ENCODE data around the gene OR4D1. TPM values are rescaled to one million over a fixed set of nuclear protein-coding genes. Genes with fewer than 3 reads are reported as not detected.

The OR4D1 gene
- total and polyA plus RNA-seq, 2 of the 4 experiments (the other 2 are of a cell fraction): not detected

DNA sequence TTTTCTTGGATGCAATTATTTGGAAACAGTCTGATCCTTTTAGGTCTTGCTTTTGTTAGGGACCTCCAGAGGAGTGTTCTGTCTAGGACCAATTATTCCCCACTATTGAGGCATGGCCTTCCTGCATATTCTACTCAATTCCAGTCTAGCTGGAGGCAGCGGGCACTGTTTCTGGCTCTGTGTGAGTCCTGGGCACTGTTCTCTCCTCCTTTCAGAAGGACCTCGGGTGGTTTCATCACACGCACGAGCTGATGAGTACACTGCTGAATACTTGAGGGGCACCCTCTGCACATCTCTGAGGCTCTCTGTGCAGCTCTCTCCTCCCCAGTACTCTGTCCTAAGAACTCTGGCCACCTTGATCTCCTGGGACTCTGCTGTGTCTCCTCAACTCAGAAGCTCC, 34.2 kb upstream of the OR4D1 start:
- Histone ChIP-seq H3K14ac (replicated peaks; ENCODE audit: low read depth, low read length) (no peak overlapping the region), H2BK20ac (ENCODE audit: low read depth, low read length) (no peak overlapping the region), H3K27me3 (ENCODE audit: control insufficient read depth, insufficient read depth, low read length) (peaks cover 22% of the 10 kb centered on the region), H3K27ac (ENCODE audit: insufficient read depth, low read length) (no peak overlapping the region), H3K79me1 (ENCODE audit: low read depth in 1 of 2, low read length in 2 of 2) (no peaks in the 10 kb centered on the region), H3K4me1 (ENCODE audit: control insufficient read depth, insufficient read depth, low read length) (no peaks in the 10 kb centered on the region), H4K91ac (ENCODE audit: insufficient read depth, low read depth, low read length) (no peak overlapping the region), H3K23ac (ENCODE audit: low read depth, low read length) (no peak overlapping the region), H3K56ac (ENCODE audit: extremely low read depth, insufficient read depth, low read length) (no peak overlapping the region), H3K4ac (ENCODE audit: low read depth, low read length) (no peak overlapping the region), H2BK5ac (ENCODE audit: low read depth, low read length, poor library complexity, severe bottlenecking) (no peak overlapping the region), H3K9me1 (ENCODE audit: insufficient read depth, low read length) (peaks cover 3% of the 10 kb centered on the region; the same call in 1 of the 2 replicates), H3K4me2 (ENCODE audit: low read depth, low read length) (no peak overlapping the region), H4K8ac (ENCODE audit: low read depth in 2 of 2, low read length in 2 of 2) (no peak overlapping the region), H3K9me3 (ENCODE audit: control insufficient read depth, insufficient read depth, low read length) (no peaks in the 10 kb centered on the region), H2AK9ac (replicated peaks; ENCODE audit: low read depth, low read length, poor library complexity) (no peak overlapping the region), H3K9ac (ENCODE audit: low read depth, low read length) (no peak overlapping the region), H3K36me3 (ENCODE audit: control insufficient read depth, insufficient read depth, low read length) (no peaks in the 10 kb centered on the region), H4K20me1 (ENCODE audit: insufficient read depth, low read length) (no peaks in the 10 kb centered on the region), H2AFZ (replicated peaks; ENCODE audit: low read length, poor library complexity) (no peak overlapping the region), H3K4me3 (ENCODE audit: insufficient read depth, low read depth, low read length) (no peak overlapping the region), H2BK120ac (ENCODE audit: low read depth, low read length) (no peak overlapping the region), H2BK15ac (ENCODE audit: low read depth, low read length) (no peak overlapping the region), H4K5ac (ENCODE audit: low read depth, low read length) (no peak overlapping the region), H3K18ac (ENCODE audit: low read depth, low read length) (no peak overlapping the region), H2AK5ac (ENCODE audit: low read depth, low read length) (no peak overlapping the region)
- 60% methylated on average over 4 of the region's 4 CpGs; no CpG with 5 or more reads in 1 of the 2 experiments for WGBS, 2 experiments (ENCODE audit: extremely low coverage in 2 of 2, insufficient read length in 1 of 2)
- no peak for ATAC-seq (ENCODE audit: low read depth)
- intact Hi-C loops (cut with micrococcal nuclease) (loop anchor here (1.0 to 10.0 kb wide), 5 partner anchors 107 to 983 kb away; partner anchors contain the start of genes MRPS23 and SRSF1), dilution Hi-C loops (cut with HindIII; ENCODE audit: low sequenced_read_pairs, unreplicated experiment) (no loop called here), in situ Hi-C loops (cut with MboI; ENCODE audit: low sequenced_read_pairs) (loop anchor here (5.0 to 25.0 kb wide), 4 partner anchors 109 to 1002 kb away; partner anchors contain the start of gene SRSF1)
- ChIA-PET CTCF (no interaction called here), POLR2A (ENCODE audit: unreplicated experiment) (interaction anchor here (0.6 kb wide), 1 partner anchor 355 kb away, joined by 10 read pairs; no protein-coding TSS in a partner anchor)
- TF ChIP-seq, protein P1, sequence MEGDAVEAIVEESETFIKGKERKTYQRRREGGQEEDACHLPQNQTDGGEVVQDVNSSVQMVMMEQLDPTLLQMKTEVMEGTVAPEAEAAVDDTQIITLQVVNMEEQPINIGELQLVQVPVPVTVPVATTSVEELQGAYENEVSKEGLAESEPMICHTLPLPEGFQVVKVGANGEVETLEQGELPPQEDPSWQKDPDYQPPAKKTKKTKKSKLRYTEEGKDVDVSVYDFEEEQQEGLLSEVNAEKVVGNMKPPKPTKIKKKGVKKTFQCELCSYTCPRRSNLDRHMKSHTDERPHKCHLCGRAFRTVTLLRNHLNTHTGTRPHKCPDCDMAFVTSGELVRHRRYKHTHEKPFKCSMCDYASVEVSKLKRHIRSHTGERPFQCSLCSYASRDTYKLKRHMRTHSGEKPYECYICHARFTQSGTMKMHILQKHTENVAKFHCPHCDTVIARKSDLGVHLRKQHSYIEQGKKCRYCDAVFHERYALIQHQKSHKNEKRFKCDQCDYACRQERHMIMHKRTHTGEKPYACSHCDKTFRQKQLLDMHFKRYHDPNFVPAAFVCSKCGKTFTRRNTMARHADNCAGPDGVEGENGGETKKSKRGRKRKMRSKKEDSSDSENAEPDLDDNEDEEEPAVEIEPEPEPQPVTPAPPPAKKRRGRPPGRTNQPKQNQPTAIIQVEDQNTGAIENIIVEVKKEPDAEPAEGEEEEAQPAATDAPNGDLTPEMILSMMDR (conservative IDR thresholded peaks at IDR 0.05; ENCODE audit: low read depth, low read length): no peak
- TF ChIP-seq SMC3 (IDR thresholded peaks at IDR 0.05; ENCODE audit: low read depth, low read length): no peak
- TF ChIP-seq RAD21 (IDR thresholded peaks at IDR 0.05; ENCODE audit: low read length): no peak
- TF ChIP-seq FOS (IDR thresholded peaks at IDR 0.05; ENCODE audit: low read depth, low read length): no peak
- TF ChIP-seq BHLHE40 (IDR thresholded peaks at IDR 0.05; ENCODE audit: low read depth, low read length): no peak
- no peak for TF ChIP-seq NFE2L2 (IDR thresholded peaks at IDR 0.05; ENCODE audit: low read depth, low read length)
- TF ChIP-seq MAZ (IDR thresholded peaks at IDR 0.05; ENCODE audit: borderline replicate concordance, low read depth, low read length): no peak
- TF ChIP-seq RCOR1 (IDR thresholded peaks at IDR 0.05; ENCODE audit: insufficient replicate concordance, low read length): no peak
- no peak for TF ChIP-seq RFX5 (IDR thresholded peaks at IDR 0.05; ENCODE audit: low read depth, low read length)
- TF ChIP-seq MAFK (IDR thresholded peaks at IDR 0.05; ENCODE audit: low read depth, low read length): no peak
- TF ChIP-seq CEBPB (IDR thresholded peaks at IDR 0.05; ENCODE audit: low read depth, low read length): no peak
- TF ChIP-seq, protein P2, sequence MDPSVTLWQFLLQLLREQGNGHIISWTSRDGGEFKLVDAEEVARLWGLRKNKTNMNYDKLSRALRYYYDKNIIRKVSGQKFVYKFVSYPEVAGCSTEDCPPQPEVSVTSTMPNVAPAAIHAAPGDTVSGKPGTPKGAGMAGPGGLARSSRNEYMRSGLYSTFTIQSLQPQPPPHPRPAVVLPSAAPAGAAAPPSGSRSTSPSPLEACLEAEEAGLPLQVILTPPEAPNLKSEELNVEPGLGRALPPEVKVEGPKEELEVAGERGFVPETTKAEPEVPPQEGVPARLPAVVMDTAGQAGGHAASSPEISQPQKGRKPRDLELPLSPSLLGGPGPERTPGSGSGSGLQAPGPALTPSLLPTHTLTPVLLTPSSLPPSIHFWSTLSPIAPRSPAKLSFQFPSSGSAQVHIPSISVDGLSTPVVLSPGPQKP (IDR thresholded peaks at IDR 0.05; ENCODE audit: borderline replicate concordance, low read depth, low read length): no peak
- TF ChIP-seq POLR2A (IDR thresholded peaks at IDR 0.05; ENCODE audit: low read depth, low read length): no peak
- TF ChIP-seq, protein P3, sequence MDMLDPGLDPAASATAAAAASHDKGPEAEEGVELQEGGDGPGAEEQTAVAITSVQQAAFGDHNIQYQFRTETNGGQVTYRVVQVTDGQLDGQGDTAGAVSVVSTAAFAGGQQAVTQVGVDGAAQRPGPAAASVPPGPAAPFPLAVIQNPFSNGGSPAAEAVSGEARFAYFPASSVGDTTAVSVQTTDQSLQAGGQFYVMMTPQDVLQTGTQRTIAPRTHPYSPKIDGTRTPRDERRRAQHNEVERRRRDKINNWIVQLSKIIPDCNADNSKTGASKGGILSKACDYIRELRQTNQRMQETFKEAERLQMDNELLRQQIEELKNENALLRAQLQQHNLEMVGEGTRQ (IDR thresholded peaks at IDR 0.05; ENCODE audit: low read depth, low read length): no peak
- TF ChIP-seq MXI1 (IDR thresholded peaks at IDR 0.05; ENCODE audit: borderline replicate concordance, low read depth, low read length): no peak
- no peak for TF ChIP-seq CHD1 (IDR thresholded peaks at IDR 0.05; ENCODE audit: low read depth, low read length)
- BruUV-seq (replicated peaks): no TSS peak
- no peak for DNase-seq

Data from IMR-90 (cell line).